GM10248 (cell line): ENCODE data around the gene FAXDC2.

Experiments used
- CTCF ChIA-PET: fragments of 300-600 bp; sonication (Branson Sonifier 250); formaldehyde crosslinking; extraction: SDS; loops from one replicate; lab custom pipeline; 2021; ENCODE audit warnings: antibody characterized with exemption; lab: Yijun Ruan, JAX
- POLR2A ChIA-PET: fragments of 350-650 bp; sonication (Branson Sonifier 250); formaldehyde crosslinking; extraction: SDS; loops from one replicate; lab custom pipeline; 2020; ENCODE audit warnings: antibody characterized with exemption; lab: Yijun Ruan, JAX
- DNase-seq: peaks from one replicate; pipeline ENCODE4 v3.0.0; 2012; ENCODE audit errors: extremely low spot score
- TF ChIP-seq, protein P1 (sequence below): IDR thresholded peaks from 2 replicates; pipeline ENCODE4 v1.5.1; 2012; ENCODE audit warnings: mild to moderate bottlenecking, low read depth; ENCODE audit errors: extremely low read depth, missing control alignments, control extremely low read depth

FAXDC2 gene

GRCh38 chr5:154797762-154798161 lies 52.6 kb downstream of the FAXDC2 start:
- DNase-seq, result no peak
- ChIA-PET POLR2A (no interaction called here), CTCF (no interaction called here)
- TF ChIP-seq, protein P1, sequence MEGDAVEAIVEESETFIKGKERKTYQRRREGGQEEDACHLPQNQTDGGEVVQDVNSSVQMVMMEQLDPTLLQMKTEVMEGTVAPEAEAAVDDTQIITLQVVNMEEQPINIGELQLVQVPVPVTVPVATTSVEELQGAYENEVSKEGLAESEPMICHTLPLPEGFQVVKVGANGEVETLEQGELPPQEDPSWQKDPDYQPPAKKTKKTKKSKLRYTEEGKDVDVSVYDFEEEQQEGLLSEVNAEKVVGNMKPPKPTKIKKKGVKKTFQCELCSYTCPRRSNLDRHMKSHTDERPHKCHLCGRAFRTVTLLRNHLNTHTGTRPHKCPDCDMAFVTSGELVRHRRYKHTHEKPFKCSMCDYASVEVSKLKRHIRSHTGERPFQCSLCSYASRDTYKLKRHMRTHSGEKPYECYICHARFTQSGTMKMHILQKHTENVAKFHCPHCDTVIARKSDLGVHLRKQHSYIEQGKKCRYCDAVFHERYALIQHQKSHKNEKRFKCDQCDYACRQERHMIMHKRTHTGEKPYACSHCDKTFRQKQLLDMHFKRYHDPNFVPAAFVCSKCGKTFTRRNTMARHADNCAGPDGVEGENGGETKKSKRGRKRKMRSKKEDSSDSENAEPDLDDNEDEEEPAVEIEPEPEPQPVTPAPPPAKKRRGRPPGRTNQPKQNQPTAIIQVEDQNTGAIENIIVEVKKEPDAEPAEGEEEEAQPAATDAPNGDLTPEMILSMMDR, result no peak

- CTCF ChIA-PET, result no interaction called here
- POLR2A ChIA-PET, result no interaction called here
- DNase-seq, result no peak
- TF ChIP-seq, protein P1, result no peak
Measured at GRCh38 chr5:154795235-154795596, 55.2 kb downstream of the FAXDC2 start.

DNA sequence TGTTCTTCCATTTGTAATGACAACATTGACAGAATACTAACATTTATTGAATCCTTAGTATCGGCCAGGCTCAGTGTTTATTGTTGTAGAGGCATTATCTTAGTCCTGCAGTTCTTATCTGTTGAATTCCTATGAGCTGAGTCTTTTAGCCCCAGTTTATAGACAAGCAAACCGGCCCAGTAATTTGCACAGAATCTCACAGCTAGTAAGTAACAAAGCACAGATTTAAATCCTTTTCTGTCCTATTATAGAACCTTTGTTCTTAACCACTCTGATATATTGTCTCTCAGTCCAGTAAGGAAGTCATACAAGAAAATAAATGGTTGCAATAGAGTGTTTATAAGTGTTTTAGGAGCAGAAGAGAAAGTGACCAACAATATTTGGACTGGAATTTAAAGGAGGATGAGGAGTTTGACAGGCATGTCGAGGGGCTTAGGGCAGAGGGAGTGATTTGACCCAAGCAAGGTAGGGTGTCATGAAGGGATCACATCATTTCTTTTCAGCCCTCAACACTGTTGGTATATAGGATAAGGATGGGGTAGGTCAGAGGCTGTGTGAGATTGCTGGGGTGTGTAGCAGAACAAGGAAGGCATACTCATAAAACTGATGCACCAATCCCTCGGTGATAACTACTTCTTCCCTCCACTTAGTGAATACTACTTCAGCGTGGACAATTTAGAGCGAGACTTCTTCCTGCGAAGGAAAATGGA lies 55.7 kb downstream of the FAXDC2 start:
- ChIA-PET POLR2A (no interaction called here), CTCF (no interaction called here)
- DNase-seq, result no peak
- TF ChIP-seq, protein P1, result no peak

- no peak for DNase-seq
- ChIA-PET CTCF (interaction anchor here (1.0 to 1.4 kb wide), 2 partner anchors 11 to 16 kb away, joined by 3 read pairs; no protein-coding TSS in a partner anchor), POLR2A (no interaction called here)
- TF ChIP-seq, protein P1, result no peak
Measured at GRCh38 chr5:154793599-154794524, 56.5 kb downstream of the FAXDC2 start.

DNA sequence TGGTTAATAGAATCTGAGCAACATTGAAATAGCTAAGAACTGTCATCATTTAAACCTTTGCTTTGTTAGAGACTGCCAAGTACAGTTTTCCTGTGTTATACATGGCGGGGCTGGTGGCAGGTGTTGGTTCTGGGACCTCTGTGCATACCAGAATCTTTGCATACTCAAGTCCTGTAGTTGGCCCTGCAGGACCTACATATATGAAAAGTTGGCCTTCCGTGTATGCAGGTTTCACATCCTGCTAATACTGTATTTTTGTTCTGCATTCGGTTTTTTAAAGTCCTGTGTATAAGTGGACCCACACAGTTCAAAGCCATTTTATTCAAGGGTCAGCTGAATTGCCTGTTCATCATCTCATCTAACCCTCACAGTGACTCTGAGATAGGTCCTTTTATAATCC lies 58.9 kb downstream of the FAXDC2 start:
- TF ChIP-seq, protein P1, result no peak
- POLR2A ChIA-PET, result no interaction called here
- DNase-seq, result no peak
- CTCF ChIA-PET, result interaction anchor here (1.2 to 1.6 kb wide), 2 partner anchors 10 to 12 kb away, joined by 4 to 6 read pairs; no protein-coding TSS in a partner anchor

- DNase-seq, result no peak
- ChIA-PET POLR2A (no interaction called here), CTCF (interaction anchor here (0.8 kb wide), 1 partner anchor 149 kb away, joined by 3 read pairs; the partner anchor contains the start of gene GEMIN5)
- TF ChIP-seq, protein P1, result no peak
Measured at GRCh38 chr5:154788212-154788611, 62.2 kb downstream of the FAXDC2 start.
